Stimulated activated naive CD8-positive, alpha-beta T cell treated with anti-CD3 and anti-CD28 coated beads, Interleukin-15, amount 100 ng/mL, for 72 hours (primary cell): ENCODE data around the gene ATP11B.
"Not testable (repeated sequence)": the region's sequence is repeated elsewhere in the genome, so short reads cannot be mapped to it uniquely, and the experiment has no call there.

Experiments used
- ATAC-seq: fragments of 150-1000 bp; cut with Tn5 transposase; 2 replicates; pipeline ENCODE4 v1.10.0; 2021; ENCODE audit warnings: mild to moderate bottlenecking, moderate library complexity
- DNase-seq, 2 donors: peaks; one replicate each; pipeline ENCODE4 v3.0.0; 2021 to 2022
- H3K27ac Mint-ChIP-seq, 2 donors: one replicate each; pipeline ENCODE4 v1.8.0; 2022; ENCODE audit warnings: mild to moderate bottlenecking in 2 of 2, mixed read lengths in 2 of 2, moderate library complexity in 2 of 2
- H3K27me3 Mint-ChIP-seq: one replicate; pipeline ENCODE4 v1.8.0; 2022; ENCODE audit warnings: mixed read lengths
- H3K4me1 Mint-ChIP-seq: one replicate; pipeline ENCODE4 v1.8.0; 2022; ENCODE audit warnings: mild to moderate bottlenecking, mixed read lengths
- H3K4me3 Mint-ChIP-seq, 2 donors: one replicate each; pipeline ENCODE4 v1.8.0; 2022; ENCODE audit warnings: mild to moderate bottlenecking in 2 of 2, mixed read lengths in 2 of 2, moderate library complexity in 1 of 2
- H3K9me3 Mint-ChIP-seq, 2 donors: one replicate each; pipeline ENCODE4 v1.8.0; 2022; ENCODE audit warnings: mixed read lengths in 2 of 2

Gene ATP11B

GRCh38 chr3:182861348-182861747 is 68.0 kb downstream of the ATP11B start:
- no peak overlapping the region for H3K27ac Mint-ChIP-seq

DNA sequence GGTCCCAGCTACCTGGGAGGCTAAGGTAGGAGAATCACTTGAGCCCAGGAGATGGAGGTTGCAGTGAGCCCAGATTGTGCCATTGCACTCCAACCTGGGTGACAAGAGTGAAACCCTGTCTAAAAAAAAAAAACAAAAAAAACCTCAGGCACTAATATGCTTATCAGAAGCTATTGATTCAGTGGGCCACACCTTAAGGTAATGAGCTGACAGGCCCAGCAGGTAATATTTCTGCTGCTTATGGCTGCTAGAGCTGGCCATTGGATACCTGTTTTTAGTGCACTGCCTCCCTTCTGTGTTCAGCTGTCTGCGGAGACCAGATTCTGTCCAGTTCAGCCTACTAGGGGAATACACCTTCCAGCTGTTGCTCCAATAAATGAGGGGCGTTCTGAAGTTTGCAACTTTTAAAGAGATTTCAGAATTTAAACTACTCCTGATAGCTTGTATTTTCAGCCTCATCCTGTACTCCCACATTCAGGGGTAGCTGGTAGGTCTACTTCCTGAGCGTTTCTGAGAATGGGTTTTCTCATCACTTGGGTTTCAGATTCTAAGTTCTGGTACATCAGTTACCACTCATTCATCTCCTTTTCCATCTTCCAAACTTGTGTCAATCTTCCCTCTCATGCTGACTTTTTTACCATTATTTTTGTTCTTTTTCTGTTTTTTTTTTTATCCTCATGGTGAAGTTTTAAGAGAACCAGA is 69.0 kb downstream of the ATP11B start:
- H3K27me3 Mint-ChIP-seq, result no peaks in the 10 kb centered on the region
- no peak for DNase-seq
- peak overlapping the region; percentile 34 to 51 for H3K4me3 Mint-ChIP-seq
- peaks cover 38% of the 10 kb centered on the region for H3K4me1 Mint-ChIP-seq
- no peaks in the 10 kb centered on the region for H3K9me3 Mint-ChIP-seq
- peak overlapping the region; percentile 69 to 88 for H3K27ac Mint-ChIP-seq
- peak; percentile 43 for ATAC-seq

More at GRCh38 chr3:182861348-182861747, 68.0 kb downstream of the ATP11B start:
- Mint-ChIP-seq H3K9me3 (no peaks in the 10 kb centered on the region), H3K4me3 (no peak overlapping the region), H3K4me1 (peaks cover 38% of the 10 kb centered on the region), H3K27me3 (no peaks in the 10 kb centered on the region)
- DNase-seq (no peak), ATAC-seq (no peak)

DNA sequence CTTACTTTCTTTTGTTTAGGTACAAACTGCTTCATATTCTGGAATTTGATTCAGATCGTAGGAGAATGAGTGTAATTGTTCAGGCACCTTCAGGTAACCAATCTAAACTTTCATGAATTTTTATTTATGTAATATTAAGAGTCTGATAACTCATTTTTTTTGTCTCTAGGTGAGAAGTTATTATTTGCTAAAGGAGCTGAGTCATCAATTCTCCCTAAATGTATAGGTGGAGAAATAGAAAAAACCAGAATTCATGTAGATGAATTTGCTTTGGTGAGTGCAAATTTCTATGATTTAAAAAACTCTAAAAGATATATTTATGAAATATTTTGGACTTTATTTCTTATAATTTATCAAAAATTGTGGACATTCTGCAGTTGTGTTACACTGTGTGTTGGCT is 75.8 kb downstream of the ATP11B start:
- H3K9me3 Mint-ChIP-seq, result no peaks in the 10 kb centered on the region
- ATAC-seq (no peak), DNase-seq (no peak)
- H3K27ac Mint-ChIP-seq, result peak overlapping the region in 1 of 2 donors; percentile 5
- H3K4me1 Mint-ChIP-seq, result peaks cover 6% of the 10 kb centered on the region
- no peaks in the 10 kb centered on the region for H3K27me3 Mint-ChIP-seq
- H3K4me3 Mint-ChIP-seq, result no peak overlapping the region

DNA sequence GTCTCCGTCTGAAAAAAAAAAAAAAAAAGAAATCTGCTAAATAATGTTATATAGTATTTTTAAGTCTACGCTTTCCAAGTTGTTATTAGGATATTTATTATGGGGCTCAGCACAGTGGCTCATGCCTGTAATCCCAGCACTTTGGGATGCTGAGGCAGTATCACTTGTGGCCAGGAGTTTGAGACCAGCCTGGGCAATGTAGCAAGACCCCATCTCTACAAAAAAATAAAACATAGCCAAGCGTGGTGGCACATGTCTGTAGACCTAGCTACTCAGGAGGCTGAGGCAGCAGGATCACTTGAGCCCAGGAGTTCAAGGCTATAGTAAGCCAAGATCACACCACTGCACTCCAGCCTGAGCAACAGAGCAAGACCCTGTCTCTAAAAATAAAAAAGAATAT is 77.6 kb downstream of the ATP11B start:
- H3K27me3 Mint-ChIP-seq, H3K9me3 Mint-ChIP-seq, H3K4me1 Mint-ChIP-seq, DNase-seq, H3K4me3 Mint-ChIP-seq, ATAC-seq: not testable (repeated sequence)
- H3K27ac Mint-ChIP-seq, result peak overlapping the region in 1 of 2 donors; percentile 39

DNA sequence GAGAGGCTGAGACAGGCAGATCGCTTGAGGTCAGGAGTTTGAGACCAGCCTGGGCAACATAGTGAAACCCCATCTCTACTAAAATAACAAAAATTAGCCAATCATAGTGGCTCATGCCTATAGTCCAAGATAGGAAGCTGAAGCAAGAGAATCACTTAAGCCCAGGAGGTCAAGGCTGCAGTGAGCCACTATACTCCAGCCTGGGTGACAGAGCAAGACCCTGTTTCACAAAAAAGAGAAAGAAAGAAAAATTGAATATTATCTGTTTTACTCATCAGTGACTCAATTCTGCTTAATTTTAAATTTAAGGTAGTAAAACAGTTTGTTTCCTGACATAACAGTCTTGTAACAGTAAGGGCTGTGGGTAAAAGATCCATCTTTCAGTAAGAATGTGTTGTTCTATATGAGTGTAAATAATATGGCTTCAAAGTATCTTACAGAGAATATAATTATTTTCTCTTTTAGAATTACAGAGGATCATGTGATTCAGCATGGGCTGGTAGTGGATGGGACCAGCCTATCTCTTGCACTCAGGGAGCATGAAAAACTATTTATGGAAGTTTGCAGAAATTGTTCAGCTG is 85.8 kb downstream of the ATP11B start:
- DNase-seq (no peak), ATAC-seq (no peak)
- H3K27ac Mint-ChIP-seq, result peak overlapping the region in 1 of 2 donors; percentile 61
- H3K4me3 Mint-ChIP-seq, result no peak overlapping the region
- no peaks in the 10 kb centered on the region for H3K27me3 Mint-ChIP-seq
- H3K4me1 Mint-ChIP-seq, result no peaks in the 10 kb centered on the region
- no peaks in the 10 kb centered on the region for H3K9me3 Mint-ChIP-seq

DNA sequence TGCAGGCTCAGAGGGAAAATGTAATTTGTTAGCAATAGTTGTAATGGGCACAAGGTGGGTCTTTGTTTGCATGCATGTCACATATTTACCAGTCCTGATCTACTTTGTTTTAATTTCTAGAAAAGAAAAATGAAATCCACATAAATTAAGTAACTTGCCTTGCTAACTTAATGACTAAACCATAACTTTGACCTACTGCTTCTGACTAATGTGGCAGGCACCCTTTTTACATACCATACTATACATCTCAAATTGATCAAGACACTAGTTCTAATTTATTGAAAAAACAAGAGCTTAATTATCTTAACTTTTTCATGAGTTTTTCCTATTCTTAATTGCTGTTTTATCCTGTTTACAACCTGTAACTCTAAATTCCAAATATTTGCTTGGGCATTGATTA is 93.2 kb downstream of the ATP11B start:
- Mint-ChIP-seq H3K27me3 (no peaks in the 10 kb centered on the region), H3K9me3 (no peaks in the 10 kb centered on the region), H3K4me3 (no peak overlapping the region), H3K27ac (no peak overlapping the region), H3K4me1 (no peaks in the 10 kb centered on the region)
- DNase-seq, result no peak
- ATAC-seq, result no peak

GRCh38 chr3:182889948-182890629 is 96.8 kb downstream of the ATP11B start:
- no peak overlapping the region for H3K27ac Mint-ChIP-seq
- no peaks in the 10 kb centered on the region for H3K27me3 Mint-ChIP-seq
- no peaks in the 10 kb centered on the region for H3K9me3 Mint-ChIP-seq
- no peak for DNase-seq
- H3K4me1 Mint-ChIP-seq, result no peaks in the 10 kb centered on the region
- no peak for ATAC-seq
- no peak overlapping the region for H3K4me3 Mint-ChIP-seq

DNA sequence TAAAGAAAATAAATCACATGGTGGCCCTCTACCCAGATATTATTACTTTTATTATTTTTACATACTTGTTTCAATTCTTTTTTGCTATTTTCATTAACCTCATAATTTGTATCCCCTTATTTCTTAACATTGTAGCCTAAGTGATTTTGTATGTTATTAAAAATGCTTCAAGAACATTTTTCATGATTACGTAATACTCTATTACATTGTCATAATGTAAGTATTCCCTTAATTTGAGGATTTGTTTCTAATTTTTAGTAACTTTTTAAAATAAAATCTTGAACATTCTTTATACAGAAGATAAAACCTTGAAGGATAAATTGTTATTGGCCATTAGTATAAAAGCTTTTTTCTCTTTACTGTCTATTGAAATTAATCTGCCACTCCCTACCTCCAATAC is 98.1 kb downstream of the ATP11B start:
- Mint-ChIP-seq H3K4me1 (no peaks in the 10 kb centered on the region), H3K27ac (no peak overlapping the region), H3K27me3 (no peaks in the 10 kb centered on the region), H3K4me3 (no peak overlapping the region), H3K9me3 (no peaks in the 10 kb centered on the region)
- ATAC-seq, result no peak
- no peak for DNase-seq

DNA sequence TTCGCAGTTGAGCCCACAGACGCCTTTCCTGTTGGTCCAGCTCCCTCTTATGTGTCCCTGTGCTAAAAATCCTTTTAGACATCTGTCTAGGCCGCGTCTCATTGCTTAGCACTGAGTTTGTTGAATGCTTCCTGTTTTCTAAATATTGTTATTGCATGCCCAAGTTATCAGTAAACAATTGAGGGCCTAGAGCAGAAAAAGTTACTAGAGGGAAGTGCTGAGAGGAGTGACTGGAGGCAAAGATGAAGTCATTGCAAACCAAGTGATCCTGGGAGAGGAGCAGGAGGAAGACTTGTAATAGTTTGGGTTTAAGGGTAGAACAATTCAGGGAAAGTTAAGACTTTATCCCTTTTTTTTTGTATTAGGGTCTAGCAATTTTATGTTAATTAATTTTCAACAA is 98.9 kb downstream of the ATP11B start:
- ATAC-seq (no peak), DNase-seq (no peak)
- Mint-ChIP-seq H3K27ac (no peak overlapping the region), H3K4me1 (no peaks in the 10 kb centered on the region), H3K9me3 (no peaks in the 10 kb centered on the region), H3K27me3 (no peaks in the 10 kb centered on the region), H3K4me3 (no peak overlapping the region)

DNA sequence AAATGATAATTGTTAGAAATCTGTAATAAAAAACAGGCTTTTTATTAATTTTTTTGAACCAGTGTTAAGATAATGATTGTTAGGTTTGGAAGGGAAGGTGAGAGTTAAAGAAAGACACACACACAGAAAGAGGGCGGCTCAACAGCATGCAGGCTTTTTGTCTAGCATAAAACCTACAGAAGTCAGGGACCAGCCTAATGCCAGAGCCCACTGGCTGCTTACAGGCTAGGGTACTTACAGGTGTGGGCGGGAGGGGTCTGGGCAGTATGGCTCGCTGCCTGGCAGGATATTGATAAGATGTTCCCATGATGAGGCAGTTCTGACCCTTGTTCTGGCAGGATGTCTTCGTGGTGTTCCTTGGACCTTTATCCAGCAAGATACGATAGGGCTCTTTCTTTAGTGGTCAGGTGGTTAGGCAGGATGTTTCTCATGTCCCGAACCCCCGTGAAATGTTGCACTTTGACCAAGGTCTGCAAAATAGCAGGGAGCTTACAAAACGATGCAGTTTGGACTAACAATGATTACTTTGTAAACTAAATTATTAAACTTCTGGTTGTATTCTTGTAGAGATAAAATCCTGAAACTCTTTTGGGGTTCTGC is 102.3 kb downstream of the ATP11B start:
- DNase-seq, result no peak
- Mint-ChIP-seq H3K4me1 (no peaks in the 10 kb centered on the region), H3K27ac (peak overlapping the region in 1 of 2 donors; percentile 19)

DNA sequence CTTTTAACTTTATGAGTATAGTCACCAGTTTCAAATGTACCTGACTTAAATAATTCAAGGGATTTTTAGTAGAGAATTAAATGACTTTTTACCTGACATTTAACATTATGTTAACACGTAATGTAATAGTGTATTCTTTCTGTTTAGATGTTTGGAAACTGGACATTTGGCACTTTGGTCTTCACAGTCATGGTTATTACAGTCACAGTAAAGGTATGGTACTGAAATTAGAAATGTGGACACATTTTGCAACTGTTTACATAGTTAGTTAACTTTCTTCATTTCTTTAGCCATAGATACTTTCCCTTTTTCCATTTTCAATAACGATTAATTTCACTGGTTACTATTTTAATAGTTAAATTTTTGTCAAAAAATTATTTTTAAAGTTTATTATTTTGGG is 103.2 kb downstream of the ATP11B start:
- Mint-ChIP-seq H3K9me3 (no peaks in the 10 kb centered on the region), H3K27ac (no peak overlapping the region), H3K27me3 (no peaks in the 10 kb centered on the region), H3K4me3 (no peak overlapping the region), H3K4me1 (no peaks in the 10 kb centered on the region)
- no peak for DNase-seq
- ATAC-seq, result no peak

More for the DNA sequence above, 102.3 kb downstream of the ATP11B start:
- no peak for ATAC-seq
- no peak overlapping the region for H3K4me3 Mint-ChIP-seq
- no peaks in the 10 kb centered on the region for H3K9me3 Mint-ChIP-seq
- H3K27me3 Mint-ChIP-seq, result no peaks in the 10 kb centered on the region

DNA sequence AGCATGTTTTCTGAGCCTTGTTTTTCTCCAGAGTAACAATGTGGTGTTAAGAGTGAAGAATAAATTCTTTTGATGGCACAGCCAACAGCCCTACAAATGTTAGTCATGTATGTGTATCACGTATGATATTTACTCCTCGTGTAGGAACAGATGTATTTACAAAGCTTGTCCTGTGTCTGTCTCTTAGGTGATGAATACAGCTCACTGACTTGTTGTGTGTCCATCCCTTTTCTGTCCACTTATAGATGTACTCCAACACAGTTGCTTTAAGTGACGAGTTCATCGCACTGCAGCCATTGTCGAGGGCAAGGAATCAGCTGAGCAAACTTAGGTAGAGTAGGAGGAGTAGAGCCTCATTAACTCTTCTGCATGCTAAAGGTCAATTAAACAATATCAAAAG is 108.9 kb downstream of the ATP11B start:
- Mint-ChIP-seq H3K9me3 (no peaks in the 10 kb centered on the region), H3K4me3 (no peak overlapping the region), H3K4me1 (no peaks in the 10 kb centered on the region), H3K27ac (no peak overlapping the region), H3K27me3 (no peaks in the 10 kb centered on the region)
- DNase-seq (no peak), ATAC-seq (no peak)

DNA sequence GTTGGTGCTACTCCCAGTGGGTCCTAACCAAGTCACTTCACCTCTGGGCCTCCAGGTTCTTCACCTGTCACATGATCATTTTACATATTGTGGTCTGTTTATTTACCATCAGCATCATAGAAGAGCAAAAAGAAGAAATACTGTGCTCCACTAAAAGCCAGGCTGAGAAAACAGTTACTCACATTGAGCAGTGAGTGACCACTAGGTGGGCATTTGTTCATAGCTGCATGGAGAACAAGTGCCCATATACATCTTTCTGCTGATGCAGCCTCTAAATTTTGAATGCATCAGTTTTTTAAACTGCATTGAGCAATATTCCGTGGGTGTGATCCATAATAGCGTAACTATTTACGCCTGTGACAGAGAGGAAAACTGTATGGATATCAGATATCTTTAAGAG is 110.9 kb downstream of the ATP11B start:
- Mint-ChIP-seq H3K4me1 (peaks cover 3% of the 10 kb centered on the region), H3K27me3 (no peaks in the 10 kb centered on the region), H3K9me3 (no peaks in the 10 kb centered on the region), H3K27ac (peak overlapping the region in 1 of 2 donors; percentile 30), H3K4me3 (no peak overlapping the region)
- ATAC-seq (no peak), DNase-seq (no peak)

DNA sequence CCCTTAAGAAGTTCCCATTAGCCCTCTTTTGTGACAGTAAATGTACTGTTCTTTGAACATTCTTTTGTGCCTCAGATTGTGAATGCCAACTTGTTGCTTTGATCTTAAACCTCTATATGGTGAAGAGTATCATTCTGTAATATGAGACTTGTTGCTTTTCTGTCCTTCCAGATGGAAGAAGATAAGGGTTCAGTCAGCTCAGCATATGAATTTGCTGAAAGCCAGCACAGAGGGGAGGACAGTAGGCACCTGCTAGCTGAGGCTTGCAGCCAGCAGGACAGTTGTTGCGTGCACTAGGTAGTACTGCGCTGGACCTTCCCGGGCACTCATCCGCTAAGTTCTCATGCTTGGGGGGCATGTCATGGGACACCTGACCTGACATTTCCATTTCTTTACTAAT is 112.3 kb downstream of the ATP11B start:
- DNase-seq (no peak), ATAC-seq (no peak)
- Mint-ChIP-seq H3K4me1 (peaks cover 15% of the 10 kb centered on the region), H3K27me3 (no peaks in the 10 kb centered on the region), H3K9me3 (no peaks in the 10 kb centered on the region), H3K27ac (no peak overlapping the region), H3K4me3 (no peak overlapping the region)

DNA sequence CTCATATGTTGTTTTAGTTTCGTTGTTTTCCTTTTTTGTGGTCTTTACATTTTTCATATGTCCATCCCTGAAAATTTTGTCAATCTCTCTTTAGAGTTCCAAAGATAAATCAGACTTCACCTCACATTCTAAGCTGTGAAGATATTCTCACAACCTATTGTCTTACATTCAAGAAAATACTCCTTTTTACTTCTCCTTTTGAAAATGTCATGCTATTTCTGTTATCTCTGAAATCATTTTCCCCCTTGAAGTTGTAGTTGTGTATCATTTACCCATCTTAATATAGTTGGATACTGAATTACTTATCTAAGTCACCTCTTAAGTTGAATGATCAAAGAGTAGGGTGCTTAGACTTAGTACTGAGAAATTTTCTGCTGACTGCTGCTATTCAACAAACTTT is 112.7 kb downstream of the ATP11B start:
- peak overlapping the region in 1 of 2 donors; percentile 35 for H3K27ac Mint-ChIP-seq

GRCh38 chr3:182908471-182908870 is 115.2 kb downstream of the ATP11B start:
- no peak overlapping the region for H3K4me3 Mint-ChIP-seq
- DNase-seq (no peak), ATAC-seq (no peak)
- no peaks in the 10 kb centered on the region for H3K27me3 Mint-ChIP-seq
- no peak overlapping the region for H3K27ac Mint-ChIP-seq
- H3K9me3 Mint-ChIP-seq, result no peaks in the 10 kb centered on the region
- peaks cover 38% of the 10 kb centered on the region for H3K4me1 Mint-ChIP-seq

More for the DNA sequence above, 112.7 kb downstream of the ATP11B start:
- Mint-ChIP-seq H3K27me3 (no peaks in the 10 kb centered on the region), H3K4me3 (no peak overlapping the region), H3K4me1 (peaks cover 19% of the 10 kb centered on the region), H3K9me3 (no peaks in the 10 kb centered on the region)
- no peak for DNase-seq
- no peak for ATAC-seq
